Neural crest cell (in vitro differentiated cells): ENCODE results near the gene PROK2. TPM values are rescaled to one million over a fixed set of nuclear protein-coding genes. Genes with fewer than 3 reads are reported as not detected.

ENCODE experiments used
- DNase-seq: peaks from one replicate; pipeline ENCODE4 v3.0.0; 2021; ENCODE audit warnings: low read depth, mixed read lengths, low spot score
- H3K27ac Mint-ChIP-seq: one replicate; pipeline ENCODE4 v1.8.0; 2021; ENCODE audit warnings: mild to moderate bottlenecking, mixed read lengths; ENCODE audit not compliant: unreplicated experiment
- H3K27me3 Mint-ChIP-seq: 2 replicates; pipeline ENCODE4 v1.8.0; 2021; ENCODE audit warnings: low read depth, mild to moderate bottlenecking, mixed read lengths
- H3K36me3 Mint-ChIP-seq: 2 replicates; pipeline ENCODE4 v1.8.0; 2021; ENCODE audit warnings: low read depth, mild to moderate bottlenecking, mixed read lengths
- H3K4me1 Mint-ChIP-seq: 2 replicates; pipeline ENCODE4 v1.8.0; 2021; ENCODE audit warnings: mixed read lengths
- H3K4me3 Mint-ChIP-seq: one replicate; pipeline ENCODE4 v1.8.0; 2021; ENCODE audit warnings: mild to moderate bottlenecking, mixed read lengths
- H3K9me3 Mint-ChIP-seq: 2 replicates; pipeline ENCODE4 v1.8.0; 2021; ENCODE audit warnings: mixed read lengths
- CTCF ChIP-seq: fragments of 200-600 bp; sonication (generic); conservative IDR thresholded peaks from 2 replicates; pipeline ENCODE4 v1.5.0; 2021; ENCODE audit warnings: antibody characterized with exemption, mild to moderate bottlenecking
- total RNA-seq: library from RNA; stranded (reverse); gene quantifications from 2 replicates; pipeline ENCODE4 v1.2.1, GENCODE V29; 2021

The PROK2 gene
- total RNA-seq, 1 donor from 2014 or later = not detected

GRCh38 chr3:71801986-71802385, 17.0 kb upstream of the PROK2 start:
- Mint-ChIP-seq H3K27me3 (peaks cover 22% of the 10 kb centered on the region), H3K9me3 (no peaks in the 10 kb centered on the region), H3K36me3 (no peaks in the 10 kb centered on the region), H3K4me3 (no peak overlapping the region), H3K4me1 (peaks cover 8% of the 10 kb centered on the region), H3K27ac (no peak overlapping the region)
- no peak for TF ChIP-seq CTCF
- DNase-seq = no peak

GRCh38 chr3:71800023-71800422, 15.1 kb upstream of the PROK2 start:
- peaks cover 8% of the 10 kb centered on the region for H3K4me1 Mint-ChIP-seq
- H3K27me3 Mint-ChIP-seq = peaks cover 34% of the 10 kb centered on the region
- no peaks in the 10 kb centered on the region for H3K36me3 Mint-ChIP-seq
- no peaks in the 10 kb centered on the region for H3K9me3 Mint-ChIP-seq
- H3K27ac Mint-ChIP-seq = no peak overlapping the region
- no peak for TF ChIP-seq CTCF
- H3K4me3 Mint-ChIP-seq = no peak overlapping the region
- DNase-seq = no peak

GRCh38 chr3:71797455-71797854, 12.5 kb upstream of the PROK2 start:
- Mint-ChIP-seq H3K27me3 (peaks cover 46% of the 10 kb centered on the region), H3K4me1 (peaks cover 8% of the 10 kb centered on the region), H3K27ac (no peak overlapping the region), H3K36me3 (no peaks in the 10 kb centered on the region), H3K4me3 (no peak overlapping the region), H3K9me3 (no peaks in the 10 kb centered on the region)
- no peak for TF ChIP-seq CTCF
- DNase-seq = no peak

- Mint-ChIP-seq H3K27me3 (peaks cover 44% of the 10 kb centered on the region), H3K4me3 (no peak overlapping the region), H3K27ac (no peak overlapping the region), H3K4me1 (peaks cover 8% of the 10 kb centered on the region), H3K9me3 (no peaks in the 10 kb centered on the region), H3K36me3 (no peaks in the 10 kb centered on the region)
- TF ChIP-seq CTCF = no peak
- DNase-seq = no peak
Observed at GRCh38 chr3:71796290-71796689, 11.3 kb upstream of the PROK2 start.

GRCh38 chr3:71791634-71792033, 6.7 kb upstream of the PROK2 start:
- DNase-seq = no peak
- Mint-ChIP-seq H3K4me1 (peaks cover 3% of the 10 kb centered on the region), H3K4me3 (no peak overlapping the region), H3K27ac (no peak overlapping the region), H3K9me3 (no peaks in the 10 kb centered on the region), H3K27me3 (peaks cover 63% of the 10 kb centered on the region), H3K36me3 (no peaks in the 10 kb centered on the region)
- TF ChIP-seq CTCF = no peak

GRCh38 chr3:71789922-71790321, 5.0 kb upstream of the PROK2 start:
- no peaks in the 10 kb centered on the region for H3K9me3 Mint-ChIP-seq

More at GRCh38 chr3:71789922-71790321, 5.0 kb upstream of the PROK2 start:
- H3K4me3 Mint-ChIP-seq = no peak overlapping the region
- DNase-seq = no peak
- H3K27ac Mint-ChIP-seq = no peak overlapping the region
- no peak for TF ChIP-seq CTCF
- no peaks in the 10 kb centered on the region for H3K36me3 Mint-ChIP-seq
- H3K4me1 Mint-ChIP-seq = peaks cover 18% of the 10 kb centered on the region
- peaks cover 65% of the 10 kb centered on the region for H3K27me3 Mint-ChIP-seq
